ENCODE data around the gene STAB2.

- TF ChIP-seq CTCF (IDR thresholded peaks at IDR 0.05) (no peak), POLR2A (IDR thresholded peaks at IDR 0.05) (no peak)
Observed at GRCh38 chr12:103716517-103717196, 129.6 kb downstream of the STAB2 start.

All from thyroid gland (tissue), 4 donors.